GM18505 (cell line): Measurements from ENCODE around the gene ST6GAL1.

Experiments
- ATAC-seq: cut with Tn5 transposase; IDR thresholded peaks from one replicate; pipeline ENCODE4 v1.9.1; 2021; ENCODE audit not compliant: unreplicated experiment
- POLR2A ChIP-seq: IDR thresholded peaks from 4 replicates; pipeline ENCODE4 v1.6.1; 2011; ENCODE audit warnings: borderline replicate concordance; ENCODE audit not compliant: insufficient read depth, insufficient read length; ENCODE audit errors: extremely low read depth

ST6GAL1 gene

GRCh38 chr3:187077085-187077484 lies 146.8 kb downstream of the ST6GAL1 start:
- TF ChIP-seq POLR2A = peak; percentile 8
- ATAC-seq = no peak

- ATAC-seq = no peak
- TF ChIP-seq POLR2A = no peak
Measured at GRCh38 chr3:187077537-187077936, 147.2 kb downstream of the ST6GAL1 start.

GRCh38 chr3:187079090-187080022 lies 149.0 kb downstream of the ST6GAL1 start:
- ATAC-seq = no peak

GRCh38 chr3:187080799-187081450 lies 150.6 kb downstream of the ST6GAL1 start:
- ATAC-seq = no peak
- no peak for TF ChIP-seq POLR2A

More at GRCh38 chr3:187079090-187080022, 149.0 kb downstream of the ST6GAL1 start:
- peak; percentile 40 for TF ChIP-seq POLR2A

GRCh38 chr3:187082758-187083375 lies 152.5 kb downstream of the ST6GAL1 start:
- no peak for ATAC-seq
- no peak for TF ChIP-seq POLR2A

GRCh38 chr3:187084126-187084525 lies 153.8 kb downstream of the ST6GAL1 start:
- no peak for TF ChIP-seq POLR2A
- no peak for ATAC-seq

- no peak for ATAC-seq
Measured at GRCh38 chr3:187084580-187084979, 154.3 kb downstream of the ST6GAL1 start.

GRCh38 chr3:187085021-187085666 lies 154.8 kb downstream of the ST6GAL1 start:
- no peak for TF ChIP-seq POLR2A
- no peak for ATAC-seq

More at GRCh38 chr3:187084580-187084979, 154.3 kb downstream of the ST6GAL1 start:
- TF ChIP-seq POLR2A = no peak

- no peak for ATAC-seq
- no peak for TF ChIP-seq POLR2A
Measured at GRCh38 chr3:187085933-187086332, 155.6 kb downstream of the ST6GAL1 start.

GRCh38 chr3:187086831-187087230 lies 156.5 kb downstream of the ST6GAL1 start:
- ATAC-seq = no peak
- no peak for TF ChIP-seq POLR2A

GRCh38 chr3:187088701-187089100 lies 158.4 kb downstream of the ST6GAL1 start:
- ATAC-seq = no peak
- TF ChIP-seq POLR2A = no peak

- no peak for TF ChIP-seq POLR2A
- no peak for ATAC-seq
Measured at GRCh38 chr3:187093320-187093719, 163.0 kb downstream of the ST6GAL1 start.
